ENCODE measurements around the gene PIEZO1.
"Not testable (repeated sequence)": the region's sequence is repeated elsewhere in the genome, so short reads cannot be mapped to it uniquely, and the experiment has no call there.

Gene PIEZO1

GRCh38 chr16:88805340-88805715 is 20.3 kb upstream of the PIEZO1 start:
- no peak for DNase-seq (ENCODE audit: low spot score)

GRCh38 chr16:88804552-88805339 is 19.7 kb upstream of the PIEZO1 start:
- no peak for DNase-seq (ENCODE audit: low spot score)

GRCh38 chr16:88804173-88804551 is 19.1 kb upstream of the PIEZO1 start:
- no peak for DNase-seq (ENCODE audit: low spot score)

- peak; percentile 93 for DNase-seq (ENCODE audit: low spot score)
These were observed 18.4 kb upstream of the PIEZO1 start, which contains the start of gene CDT1 for GRCh38 chr16:88803264-88803987. Gene CDT1 (plus strand): TSS chr16:88803789. CDS start chr16:88803832, 43 bp downstream.

- DNase-seq (ENCODE audit: low spot score), result no peak
These were observed 15.2 kb upstream of the PIEZO1 start for GRCh38 chr16:88800277-88800592.

GRCh38 chr16:88799569-88800276 is 14.7 kb upstream of the PIEZO1 start:
- DNase-seq (ENCODE audit: low spot score), result no peak

- no peak for DNase-seq (ENCODE audit: low spot score)
These were observed 13.9 kb upstream of the PIEZO1 start for GRCh38 chr16:88798772-88799455.

GRCh38 chr16:88798073-88798472 is 13.1 kb upstream of the PIEZO1 start:
- no peak for DNase-seq (ENCODE audit: low spot score)

- DNase-seq (ENCODE audit: low spot score), result no peak
These were observed 11.3 kb upstream of the PIEZO1 start for GRCh38 chr16:88796278-88796677.

GRCh38 chr16:88793251-88793954 is 8.4 kb upstream of the PIEZO1 start:
- no peak for DNase-seq (ENCODE audit: low spot score)

GRCh38 chr16:88792668-88793250 is 7.7 kb upstream of the PIEZO1 start:
- no peak for DNase-seq (ENCODE audit: low spot score)

- no peak for DNase-seq (ENCODE audit: low spot score)
These were observed 7.1 kb upstream of the PIEZO1 start for GRCh38 chr16:88792078-88792550.

GRCh38 chr16:88790312-88791211 is 5.5 kb upstream of the PIEZO1 start:
- DNase-seq (ENCODE audit: low spot score), result no peak

GRCh38 chr16:88789594-88789993 is 4.6 kb upstream of the PIEZO1 start:
- DNase-seq (ENCODE audit: low spot score), result no peak

GRCh38 chr16:88788749-88789148 is 3.7 kb upstream of the PIEZO1 start:
- not testable (repeated sequence) for DNase-seq (ENCODE audit: low spot score)

GRCh38 chr16:88787579-88788314 is 2.7 kb upstream of the PIEZO1 start:
- no peak for DNase-seq (ENCODE audit: low spot score)

GRCh38 chr16:88784856-88785105 is 239 bp downstream of the PIEZO1 start:
- DNase-seq (ENCODE audit: low spot score), result no peak

- no peak for DNase-seq (ENCODE audit: low spot score)
These were observed 755 bp downstream of the PIEZO1 start for GRCh38 chr16:88784074-88784855.

All from left forelimb (tissue), 1 donor.